Measurements from ENCODE around the gene GNS. TPM values are rescaled to one million over a fixed set of nuclear protein-coding genes. Genes with fewer than 3 reads are reported as not detected.

GNS gene
- total RNA-seq, 1 experiment from 2014 or later, result 55.1 TPM

GRCh38 chr12:64701283-64701682 lies 57.9 kb downstream of the GNS start:
- H3K79me2 ChIP-seq (ENCODE audit: low read length), result no peaks in the 10 kb centered on the region
- no peaks in the 10 kb centered on the region for H3K36me3 ChIP-seq (ENCODE audit: low read depth, low read length)
- H3K4me2 ChIP-seq (ENCODE audit: low read length), result no peak overlapping the region
- no peaks in the 10 kb centered on the region for H4K20me1 ChIP-seq (ENCODE audit: low read length)
- H3K9ac ChIP-seq (ENCODE audit: low read length), result no peak overlapping the region
- intact Hi-C loops (cut with micrococcal nuclease), result no loop called here
- H3K4me3 ChIP-seq (ENCODE audit: low read length), result no peak overlapping the region
- no peak overlapping the region for H2AFZ ChIP-seq (ENCODE audit: low read length)
- POLR2A ChIA-PET (ENCODE audit: unreplicated experiment), result no interaction called here
- TF ChIP-seq EZH2 (IDR thresholded peaks at IDR 0.05; ENCODE audit: low read length, unreplicated experiment) (no peak), CTCF (conservative IDR thresholded peaks at IDR 0.05; ENCODE audit: low read depth, low read length) (no peak), EZH2phosphoT487 (IDR thresholded peaks at IDR 0.05; ENCODE audit: borderline replicate concordance, low read length) (no peak)
- H3K27me3 ChIP-seq (ENCODE audit: low read length), result no peaks in the 10 kb centered on the region
- no peaks in the 10 kb centered on the region for H3K4me1 ChIP-seq (ENCODE audit: insufficient read depth, low read length)
- H3K27ac ChIP-seq (ENCODE audit: low read length), result no peak overlapping the region
- CTCF ChIA-PET, result no interaction called here
- H3K9me2 ChIP-seq (replicated peaks; ENCODE audit: low read length), result no peaks in the 10 kb centered on the region
- no peaks in the 10 kb centered on the region for H3F3A ChIP-seq (ENCODE audit: low read length, unreplicated experiment)
- no peaks in the 10 kb centered on the region for H3K9me3 ChIP-seq (ENCODE audit: low read length)
- no peak for DNase-seq
- no peak for ATAC-seq
- no TSS peak for BruUV-seq (replicated peaks)

GRCh38 chr12:64700532-64700931 lies 58.7 kb downstream of the GNS start:
- no peaks in the 10 kb centered on the region for H4K20me1 ChIP-seq (ENCODE audit: low read length)
- H3K27me3 ChIP-seq (ENCODE audit: low read length), result no peaks in the 10 kb centered on the region
- CTCF ChIA-PET, result no interaction called here
- no peak for TF ChIP-seq EZH2 (IDR thresholded peaks at IDR 0.05; ENCODE audit: low read length, unreplicated experiment)
- TF ChIP-seq EZH2phosphoT487 (IDR thresholded peaks at IDR 0.05; ENCODE audit: borderline replicate concordance, low read length), result no peak
- no peak for TF ChIP-seq CTCF (conservative IDR thresholded peaks at IDR 0.05; ENCODE audit: low read depth, low read length)
- H3K27ac ChIP-seq (ENCODE audit: low read length), result no peak overlapping the region
- no peaks in the 10 kb centered on the region for H3K9me2 ChIP-seq (replicated peaks; ENCODE audit: low read length)
- ATAC-seq (no peak), DNase-seq (no peak)
- intact Hi-C loops (cut with micrococcal nuclease), result no loop called here
- no TSS peak for BruUV-seq (replicated peaks)
- no peak overlapping the region for H3K4me2 ChIP-seq (ENCODE audit: low read length)
- H3K79me2 ChIP-seq (ENCODE audit: low read length), result no peaks in the 10 kb centered on the region
- no peak overlapping the region for H3K4me3 ChIP-seq (ENCODE audit: low read length)
- H3F3A ChIP-seq (ENCODE audit: low read length, unreplicated experiment), result no peaks in the 10 kb centered on the region
- H3K4me1 ChIP-seq (ENCODE audit: insufficient read depth, low read length), result no peaks in the 10 kb centered on the region
- no peak overlapping the region for H2AFZ ChIP-seq (ENCODE audit: low read length)
- POLR2A ChIA-PET (ENCODE audit: unreplicated experiment), result no interaction called here
- H3K9me3 ChIP-seq (ENCODE audit: low read length), result no peaks in the 10 kb centered on the region
- H3K36me3 ChIP-seq (ENCODE audit: low read depth, low read length), result no peaks in the 10 kb centered on the region
- H3K9ac ChIP-seq (ENCODE audit: low read length), result no peak overlapping the region

GRCh38 chr12:64699504-64700115 lies 59.6 kb downstream of the GNS start:
- intact Hi-C loops (cut with micrococcal nuclease), result loop anchor here (5.0 kb wide), 3 partner anchors 72 to 872 kb away; partner anchors contain the start of gene TBK1
- H3K4me1 ChIP-seq (ENCODE audit: insufficient read depth, low read length), result no peaks in the 10 kb centered on the region
- BruUV-seq (replicated peaks), result no TSS peak
- no peak overlapping the region for H3K27ac ChIP-seq (ENCODE audit: low read length)
- no peaks in the 10 kb centered on the region for H3F3A ChIP-seq (ENCODE audit: low read length, unreplicated experiment)
- no peak for TF ChIP-seq EZH2phosphoT487 (IDR thresholded peaks at IDR 0.05; ENCODE audit: borderline replicate concordance, low read length)
- no peak for TF ChIP-seq CTCF (conservative IDR thresholded peaks at IDR 0.05; ENCODE audit: low read depth, low read length)
- TF ChIP-seq EZH2 (IDR thresholded peaks at IDR 0.05; ENCODE audit: low read length, unreplicated experiment), result no peak
- no peak overlapping the region for H3K9ac ChIP-seq (ENCODE audit: low read length)
- H3K9me2 ChIP-seq (replicated peaks; ENCODE audit: low read length), result no peaks in the 10 kb centered on the region
- no peak overlapping the region for H2AFZ ChIP-seq (ENCODE audit: low read length)
- no peak overlapping the region for H3K4me2 ChIP-seq (ENCODE audit: low read length)
- no peaks in the 10 kb centered on the region for H4K20me1 ChIP-seq (ENCODE audit: low read length)
- ATAC-seq, result no peak
- CTCF ChIA-PET, result no interaction called here
- H3K27me3 ChIP-seq (ENCODE audit: low read length), result no peaks in the 10 kb centered on the region
- DNase-seq, result no peak
- POLR2A ChIA-PET (ENCODE audit: unreplicated experiment), result no interaction called here
- H3K79me2 ChIP-seq (ENCODE audit: low read length), result no peaks in the 10 kb centered on the region
- no peaks in the 10 kb centered on the region for H3K36me3 ChIP-seq (ENCODE audit: low read depth, low read length)
- no peak overlapping the region for H3K4me3 ChIP-seq (ENCODE audit: low read length)
- no peaks in the 10 kb centered on the region for H3K9me3 ChIP-seq (ENCODE audit: low read length)

Measured in PC-3 (cell line).